GM21737 (cell line): ENCODE measurements around the gene HOXB1.
"Not testable (repeated sequence)": the region's sequence is repeated elsewhere in the genome, so short reads cannot be mapped to it uniquely, and the experiment has no call there.

Source experiments
- ATAC-seq: cut with Tn5 transposase; IDR thresholded peaks from one replicate; pipeline ENCODE4 v1.9.1; 2021; ENCODE audit warnings: mild to moderate bottlenecking, moderate library complexity; ENCODE audit not compliant: unreplicated experiment

Gene HOXB1

GRCh38 chr17:48544349-48545021 is 13.7 kb upstream of the HOXB1 start:
- no peak for ATAC-seq

GRCh38 chr17:48543854-48544348 is 13.1 kb upstream of the HOXB1 start:
- peak; percentile 12 for ATAC-seq

- ATAC-seq: peak; percentile 44
Measured at GRCh38 chr17:48543107-48543853, 12.5 kb upstream of the HOXB1 start.

DNA sequence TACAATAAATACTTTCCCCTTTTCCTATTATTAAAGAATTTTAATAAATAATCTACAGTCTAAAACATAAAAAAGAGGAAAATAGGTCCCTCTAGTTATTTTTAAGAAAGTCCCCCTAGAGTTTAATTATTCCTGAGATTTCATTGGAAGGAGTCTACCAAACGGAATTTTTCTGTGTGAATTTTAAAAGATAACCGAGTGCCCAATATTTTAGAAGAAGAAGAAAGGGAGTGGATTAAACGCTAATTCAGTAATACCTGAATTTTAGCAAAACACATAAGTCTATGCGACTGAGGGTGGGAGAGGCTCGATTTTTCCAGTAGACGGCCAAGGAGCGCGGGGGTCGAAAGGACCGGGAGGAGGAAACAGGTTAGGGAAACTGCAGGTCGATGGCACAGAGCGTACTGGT is 11.9 kb upstream of the HOXB1 start:
- ATAC-seq: no peak

GRCh38 chr17:48542114-48542656 is 11.4 kb upstream of the HOXB1 start:
- no peak for ATAC-seq

GRCh38 chr17:48541577-48542113 is 10.8 kb upstream of the HOXB1 start:
- ATAC-seq: no peak

GRCh38 chr17:48541036-48541576 is 10.3 kb upstream of the HOXB1 start:
- no peak for ATAC-seq

DNA sequence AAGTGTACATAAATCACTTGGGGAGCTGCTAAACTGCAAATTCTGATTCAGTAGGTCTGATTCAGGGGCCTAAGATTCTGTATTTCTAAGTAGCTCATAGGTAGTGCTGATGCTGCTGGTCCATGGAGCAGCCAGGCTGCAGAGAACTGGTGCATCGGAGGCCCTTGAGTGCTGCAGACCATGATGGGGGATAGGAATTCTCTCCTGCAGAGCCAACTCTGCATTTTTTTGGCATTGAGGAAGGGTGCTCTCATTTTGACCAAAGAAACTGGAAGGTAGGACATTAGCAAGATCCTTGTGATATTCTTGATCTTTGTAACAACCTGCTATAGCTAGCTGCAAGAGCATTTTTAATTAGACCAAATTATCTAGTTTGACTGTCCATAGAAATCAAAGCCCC is 9.4 kb upstream of the HOXB1 start:
- no peak for ATAC-seq

- ATAC-seq: no peak
Measured at GRCh38 chr17:48539177-48539576, 8.4 kb upstream of the HOXB1 start.

GRCh38 chr17:48537316-48537715 is 6.5 kb upstream of the HOXB1 start:
- ATAC-seq: no peak

DNA sequence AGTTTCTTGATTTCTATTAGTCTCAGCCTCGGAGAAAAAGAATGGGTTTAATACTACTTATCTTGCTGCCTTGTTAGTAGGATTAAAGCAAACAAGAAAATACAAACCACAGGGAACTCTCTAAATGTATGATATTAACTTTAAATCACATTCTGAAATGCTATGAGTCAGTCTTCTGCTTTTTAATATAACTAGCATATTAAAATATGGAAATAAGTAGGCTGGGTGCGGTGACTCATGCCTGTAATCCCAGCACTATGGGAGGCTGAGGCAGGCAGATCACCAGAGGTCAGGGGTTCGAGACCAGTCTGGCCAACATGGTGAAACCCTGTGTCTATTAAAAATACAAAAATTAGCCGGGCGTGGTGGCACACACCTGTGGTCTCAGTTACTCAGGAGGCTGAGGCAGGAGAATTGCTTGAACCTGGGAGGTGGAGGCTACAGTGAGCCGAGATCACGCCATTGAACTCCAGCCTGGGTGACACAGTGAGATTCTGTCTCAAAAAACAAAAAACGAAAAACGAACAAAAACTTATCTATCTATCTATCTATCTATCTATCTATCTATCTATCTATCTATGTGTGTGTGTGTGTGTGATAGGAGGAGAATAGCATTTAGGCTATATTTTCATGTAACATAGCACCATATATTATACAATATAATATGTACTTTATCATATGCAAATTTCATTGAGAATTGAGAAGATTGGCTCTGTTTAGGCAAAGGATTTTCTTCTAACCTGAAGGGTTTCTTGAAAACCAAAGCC is 5.2 kb upstream of the HOXB1 start:
- not testable (repeated sequence) for ATAC-seq

- ATAC-seq: no peak
Measured at GRCh38 chr17:48532261-48532660, 1.4 kb upstream of the HOXB1 start.

GRCh38 chr17:48530208-48530886 is 464 bp downstream of the HOXB1 start:
- ATAC-seq: no peak

- ATAC-seq: no peak
Measured at GRCh38 chr17:48529683-48530009, 1.2 kb downstream of the HOXB1 start.

- ATAC-seq: no peak
Measured at GRCh38 chr17:48528936-48529682, 1.7 kb downstream of the HOXB1 start.

DNA sequence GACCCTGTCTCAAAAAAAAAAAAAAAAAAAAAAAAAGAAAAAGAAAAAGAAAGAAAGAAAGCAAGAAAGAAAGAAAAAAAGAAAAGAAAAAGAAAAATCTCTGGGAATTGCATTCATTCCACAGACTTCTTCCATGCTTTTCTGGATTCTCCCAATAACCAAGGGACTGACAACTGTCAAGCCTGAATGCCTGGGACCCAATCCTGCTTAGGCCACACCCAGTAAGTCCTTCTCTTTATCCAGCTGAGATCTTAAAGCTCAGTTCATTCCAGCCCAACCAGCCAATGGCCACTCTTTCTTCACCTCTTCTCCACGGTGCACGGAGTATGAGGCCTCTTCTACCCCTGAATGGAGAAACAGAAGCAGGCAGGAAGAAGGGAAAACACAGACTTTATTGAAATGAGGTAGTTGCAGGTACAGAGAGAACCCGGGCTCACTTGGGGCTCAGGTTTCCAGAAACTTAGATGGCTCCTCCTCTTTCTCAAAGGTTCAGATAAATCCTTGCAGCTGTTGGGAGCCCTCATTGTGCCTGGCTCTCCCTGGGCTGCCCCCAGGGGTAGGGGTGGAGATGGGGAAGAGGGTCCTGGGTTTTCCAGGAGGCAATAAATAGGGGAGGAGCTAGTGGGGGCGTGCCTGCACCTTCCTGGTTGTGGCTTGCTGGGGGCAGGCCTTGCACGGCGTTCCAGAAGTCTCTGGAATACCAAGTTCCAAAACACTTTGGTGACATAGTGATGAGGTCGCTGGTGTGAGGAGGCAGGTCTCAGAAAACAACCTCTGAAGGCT is 2.5 kb downstream of the HOXB1 start:
- ATAC-seq: no peak

- ATAC-seq: no peak
Measured at GRCh38 chr17:48527547-48527932, 3.3 kb downstream of the HOXB1 start.

- ATAC-seq: no peak
Measured at GRCh38 chr17:48526608-48527546, 3.9 kb downstream of the HOXB1 start.
